ENCODE data around the gene NCCRP1.

The NCCRP1 gene

GRCh38 chr19:39248806-39249205, 52.0 kb downstream of the NCCRP1 start, which contains the start of gene IFNL4:
IFNL4 (minus strand) TSS chr19:39248856.
- no peak for DNase-seq

DNA sequence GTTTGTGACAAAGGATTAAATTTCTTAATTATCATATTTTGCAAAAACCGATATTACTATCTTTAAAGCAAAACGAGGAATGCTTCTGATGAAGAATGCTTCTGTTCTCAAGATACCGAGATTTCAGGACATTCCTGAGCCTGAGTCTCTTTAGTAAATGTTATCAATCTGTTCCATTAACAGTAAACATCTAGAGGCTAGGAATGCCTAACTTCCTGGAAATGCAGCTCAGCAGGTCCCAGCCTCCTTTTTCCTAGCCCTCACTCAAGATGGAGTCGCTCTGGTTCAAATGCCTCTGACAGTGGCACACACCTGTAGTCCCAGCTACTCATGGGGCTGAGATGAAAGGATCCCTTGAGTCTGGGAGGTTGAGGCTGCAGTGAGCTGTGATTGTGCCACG, 54.3 kb downstream of the NCCRP1 start:
- DNase-seq = no peak

Measured in SW 1271 (cell line).